GM10266 (cell line): ENCODE data around the gene C3.

Experiments
- DNase-seq: peaks from one replicate; pipeline ENCODE4 v3.0.0; 2012; ENCODE audit errors: extremely low spot score
- CTCF ChIP-seq: IDR thresholded peaks from 2 replicates; pipeline ENCODE4 v1.5.1; 2012; ENCODE audit warnings: mild to moderate bottlenecking, low read depth; ENCODE audit not compliant: control insufficient read depth, insufficient read depth; ENCODE audit errors: missing control alignments

C3 gene

GRCh38 chr19:6737284-6737872 lies 16.9 kb upstream of the C3 start, which contains the start of gene GPR108:
TSS of gene GPR108 (minus strand) at chr19:6737580. CDS start at chr19:6737576, 4 bp downstream.
- peak; percentile 99 for DNase-seq
- TF ChIP-seq CTCF, result no peak

DNA sequence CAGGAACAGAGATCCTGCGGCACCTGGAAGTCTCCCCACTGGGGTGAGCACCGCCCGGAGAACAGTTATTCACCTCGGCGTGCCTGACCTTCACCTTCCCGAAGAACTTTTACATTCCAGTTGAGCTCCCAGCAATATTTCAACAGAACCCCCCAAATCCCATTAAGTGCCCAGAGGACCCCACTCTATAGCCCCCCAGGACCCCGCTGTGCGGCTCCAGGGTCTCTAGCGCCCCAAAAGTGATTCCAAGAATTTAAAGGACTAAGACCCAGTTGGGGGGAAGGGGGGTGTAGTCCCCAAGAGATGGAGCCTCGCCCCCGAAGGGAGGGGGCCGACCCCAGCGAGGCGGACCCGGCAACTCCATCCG lies 16.4 kb upstream of the C3 start:
- no peak for DNase-seq
- no peak for TF ChIP-seq CTCF

GRCh38 chr19:6736169-6736916 lies 15.9 kb upstream of the C3 start:
- DNase-seq, result peak; percentile 87
- TF ChIP-seq CTCF, result peak; percentile 80

DNA sequence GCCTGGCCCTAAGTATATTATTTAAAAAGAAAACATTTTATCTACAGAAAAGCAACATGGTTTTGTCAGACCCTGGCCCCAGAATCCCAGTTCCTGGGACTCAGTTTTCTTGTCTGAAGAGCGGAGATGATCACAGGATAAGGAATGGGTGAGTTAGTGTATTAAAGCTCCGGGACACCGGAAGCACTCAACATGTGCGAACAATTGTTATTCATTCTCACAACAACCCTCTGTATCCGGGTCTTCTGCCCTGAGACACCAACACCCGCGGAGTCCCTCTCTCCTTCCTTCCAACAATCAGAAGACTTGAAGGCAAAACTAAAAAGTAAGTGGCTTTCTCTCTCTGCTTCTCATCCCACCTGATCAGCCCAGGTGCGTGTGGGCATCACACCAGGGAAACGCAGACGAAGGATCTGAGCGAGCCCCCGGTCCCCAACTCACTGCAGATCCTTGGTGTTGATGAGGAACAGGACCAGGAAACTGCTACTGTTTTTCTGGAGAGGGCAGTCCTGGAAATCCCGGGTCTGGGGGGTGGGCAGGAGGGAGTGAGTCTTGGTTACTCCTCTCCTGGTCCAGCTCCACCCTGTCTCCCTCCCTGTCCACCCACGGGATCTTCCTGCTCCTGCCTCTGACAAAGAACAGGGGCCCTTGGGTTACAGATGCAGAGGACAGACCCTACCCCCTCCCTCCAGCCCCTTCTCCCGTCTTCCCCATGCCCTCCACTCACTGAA lies 14.9 kb upstream of the C3 start:
- DNase-seq, result no peak
- no peak for TF ChIP-seq CTCF

GRCh38 chr19:6734096-6734696 lies 13.7 kb upstream of the C3 start:
- DNase-seq, result no peak
- no peak for TF ChIP-seq CTCF

- peak; percentile 32 for TF ChIP-seq CTCF
Observed at GRCh38 chr19:6733338-6734095, 13.1 kb upstream of the C3 start.

More at GRCh38 chr19:6733338-6734095, 13.1 kb upstream of the C3 start:
- no peak for DNase-seq
